ENCODE results near the gene RSPH1.
"Not testable (repeated sequence)": the region's sequence is repeated elsewhere in the genome, so short reads cannot be mapped to it uniquely, and the experiment has no call there.

RSPH1 gene

DNA sequence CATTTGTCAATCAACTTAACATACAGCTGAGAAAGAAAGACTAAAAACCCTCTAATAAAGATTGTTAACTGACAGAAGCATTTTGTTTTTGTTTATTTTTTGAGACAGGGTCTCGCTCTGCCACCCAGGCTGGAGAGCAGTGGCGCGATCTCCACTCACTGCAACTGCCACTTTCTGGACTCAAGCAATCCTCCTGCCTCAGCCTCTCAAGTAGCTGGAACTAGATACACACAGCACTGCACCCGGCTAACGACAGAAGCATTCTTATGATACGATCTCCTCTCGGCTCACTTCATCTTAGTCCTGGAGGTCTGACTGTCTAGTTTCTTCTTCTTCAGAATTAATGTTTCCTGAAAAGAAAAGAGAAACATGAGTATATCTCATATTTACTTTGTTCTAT is 23.5 kb downstream of the RSPH1 start:
- H3K4me1 ChIP-seq (ENCODE audit: control insufficient read depth in 1 of 2, insufficient read depth in 2 of 2, low read length in 2 of 2), result peaks cover 9 to 10% of the 10 kb centered on the region in 2 experiments
- no peaks in the 10 kb centered on the region for H3K36me3 ChIP-seq (ENCODE audit: control insufficient read depth in 1 of 2, insufficient read depth in 2 of 2, low read length in 2 of 2)
- H3K23ac ChIP-seq (ENCODE audit: low read length), result no peak overlapping the region
- H4K91ac ChIP-seq (ENCODE audit: low read depth, low read length), result no peak overlapping the region
- no CpG with 5 or more reads among the region's 7 CpGs for WGBS (ENCODE audit: extremely low coverage, insufficient coverage, insufficient read length)
- no peak overlapping the region for H2BK12ac ChIP-seq (ENCODE audit: low read length)
- H3K14ac ChIP-seq (ENCODE audit: low read length), result no peak overlapping the region
- no peaks in the 10 kb centered on the region for H3K9me3 ChIP-seq (ENCODE audit: insufficient read depth, low read depth, low read length)
- no peaks in the 10 kb centered on the region for H3K27me3 ChIP-seq (ENCODE audit: insufficient read depth, low read length)
- no peaks in the 10 kb centered on the region for H3K79me1 ChIP-seq (ENCODE audit: low read length)
- DNase-seq, result no peak
- no peak overlapping the region for H3K4ac ChIP-seq (ENCODE audit: low read depth, low read length)
- no peak overlapping the region for H2BK120ac ChIP-seq (ENCODE audit: insufficient read depth, low read length, poor library complexity)
- no peak overlapping the region for H2AK5ac ChIP-seq (ENCODE audit: low read length)
- no peak overlapping the region for H3K27ac ChIP-seq (ENCODE audit: low read depth, low read length)
- no peak overlapping the region for H2AFZ ChIP-seq (ENCODE audit: insufficient read depth, low read length, poor library complexity)
- H3K18ac ChIP-seq (ENCODE audit: low read length), result no peak overlapping the region
- H4K8ac ChIP-seq (ENCODE audit: low read depth, low read length), result no peak overlapping the region
- no peak overlapping the region for H3K4me3 ChIP-seq (ENCODE audit: low read depth, low read length)
- H4K12ac ChIP-seq (ENCODE audit: low read depth, low read length), result no peak overlapping the region
- no peak overlapping the region for H3K4me2 ChIP-seq (ENCODE audit: low read length)
- no peak overlapping the region for H2BK5ac ChIP-seq (ENCODE audit: low read depth, low read length, poor library complexity)
- no peaks in the 10 kb centered on the region for H3K79me2 ChIP-seq (ENCODE audit: control insufficient read depth, insufficient read depth, low read length, poor library complexity)
- no peak overlapping the region for H3K9ac ChIP-seq (ENCODE audit: low read length)

DNA sequence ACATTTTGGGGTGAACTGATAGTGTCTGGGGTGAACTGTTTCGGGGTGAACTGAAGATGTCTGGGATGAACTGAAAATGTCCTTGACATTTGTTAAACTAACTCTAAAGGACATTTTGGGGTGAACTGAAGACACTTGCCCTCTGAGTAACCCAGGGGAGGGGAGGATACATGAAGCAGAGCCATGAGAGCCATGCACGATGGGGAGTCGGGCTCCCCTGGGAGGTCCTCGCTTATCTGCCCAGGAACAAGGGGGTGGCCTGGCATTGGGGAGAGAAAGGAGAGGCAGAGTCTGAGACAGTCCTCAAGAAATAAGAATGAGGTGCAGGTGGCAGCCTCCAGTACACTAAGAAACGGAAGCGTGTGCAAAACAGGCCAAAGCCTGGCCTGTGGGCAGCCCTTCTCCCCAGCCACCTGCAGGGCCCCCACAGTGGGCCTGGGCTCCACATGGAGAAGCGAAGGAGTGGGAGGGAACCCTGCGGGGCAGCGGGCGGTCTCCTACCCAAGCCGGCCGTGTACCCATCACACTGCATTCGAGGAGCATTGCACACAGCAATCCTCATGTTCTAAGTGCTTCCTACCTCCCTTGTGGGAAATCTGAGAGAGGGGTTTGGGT is 24.2 kb downstream of the RSPH1 start:
- Histone ChIP-seq H3K4ac (ENCODE audit: low read depth, low read length) (no peak overlapping the region), H3K9me3 (ENCODE audit: insufficient read depth, low read depth, low read length) (no peaks in the 10 kb centered on the region), H3K18ac (ENCODE audit: low read length) (no peak overlapping the region), H3K4me1 (ENCODE audit: control insufficient read depth in 1 of 2, insufficient read depth in 2 of 2, low read length in 2 of 2) (peaks cover 9 to 10% of the 10 kb centered on the region in 2 experiments), H2AFZ (ENCODE audit: insufficient read depth, low read length, poor library complexity) (no peak overlapping the region), H2BK12ac (ENCODE audit: low read length) (no peak overlapping the region), H2BK5ac (ENCODE audit: low read depth, low read length, poor library complexity) (no peak overlapping the region), H3K27me3 (ENCODE audit: insufficient read depth, low read length) (no peaks in the 10 kb centered on the region), H3K79me2 (ENCODE audit: control insufficient read depth, insufficient read depth, low read length, poor library complexity) (no peaks in the 10 kb centered on the region), H3K4me2 (ENCODE audit: low read length) (no peak overlapping the region), H4K12ac (ENCODE audit: low read depth, low read length) (no peak overlapping the region), H3K9ac (ENCODE audit: low read length) (no peak overlapping the region), H2BK120ac (ENCODE audit: insufficient read depth, low read length, poor library complexity) (no peak overlapping the region), H4K8ac (ENCODE audit: low read depth, low read length) (no peak overlapping the region), H2AK5ac (ENCODE audit: low read length) (no peak overlapping the region), H3K79me1 (ENCODE audit: low read length) (no peaks in the 10 kb centered on the region), H4K91ac (ENCODE audit: low read depth, low read length) (no peak overlapping the region), H3K4me3 (ENCODE audit: low read depth, low read length) (no peak overlapping the region), H3K14ac (ENCODE audit: low read length) (no peak overlapping the region), H3K23ac (ENCODE audit: low read length) (no peak overlapping the region), H3K36me3 (ENCODE audit: control insufficient read depth in 1 of 2, insufficient read depth in 2 of 2, low read length in 2 of 2) (no peaks in the 10 kb centered on the region), H3K27ac (ENCODE audit: low read depth, low read length) (no peak overlapping the region)
- no peak for DNase-seq
- WGBS (ENCODE audit: extremely low coverage, insufficient coverage, insufficient read length), result no CpG with 5 or more reads among the region's 13 CpGs

DNA sequence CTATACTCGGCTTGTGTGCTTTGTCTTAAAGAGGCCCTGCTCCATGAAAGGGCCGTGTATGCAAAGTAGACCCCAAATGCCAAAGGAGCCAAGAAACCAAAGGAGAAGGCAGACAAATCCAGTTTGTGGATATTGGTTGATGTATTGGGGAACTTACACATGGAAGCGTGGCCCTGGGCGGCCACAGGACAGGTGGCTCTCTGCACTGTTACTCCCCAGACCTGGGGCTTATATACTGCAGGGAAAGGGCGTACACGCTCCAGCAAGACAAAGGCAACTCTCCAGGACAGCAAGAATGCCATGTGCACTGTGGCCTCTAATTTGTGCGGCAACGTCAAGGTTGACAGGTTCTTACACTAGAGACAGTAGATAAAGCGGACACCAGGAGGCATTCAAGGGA is 24.8 kb downstream of the RSPH1 start:
- Histone ChIP-seq H3K79me2 (ENCODE audit: control insufficient read depth, insufficient read depth, low read length, poor library complexity) (no peaks in the 10 kb centered on the region), H4K91ac (ENCODE audit: low read depth, low read length) (no peak overlapping the region), H3K18ac (ENCODE audit: low read length) (no peak overlapping the region), H3K4ac (ENCODE audit: low read depth, low read length) (no peak overlapping the region), H3K79me1 (ENCODE audit: low read length) (no peaks in the 10 kb centered on the region), H3K4me2 (ENCODE audit: low read length) (no peak overlapping the region), H3K23ac (ENCODE audit: low read length) (no peak overlapping the region), H3K4me1 (ENCODE audit: control insufficient read depth in 1 of 2, insufficient read depth in 2 of 2, low read length in 2 of 2) (peaks cover 9 to 10% of the 10 kb centered on the region in 2 experiments), H2BK12ac (ENCODE audit: low read length) (no peak overlapping the region), H2BK5ac (ENCODE audit: low read depth, low read length, poor library complexity) (no peak overlapping the region), H2AFZ (ENCODE audit: insufficient read depth, low read length, poor library complexity) (no peak overlapping the region), H3K9me3 (ENCODE audit: insufficient read depth, low read depth, low read length) (no peaks in the 10 kb centered on the region), H3K27me3 (ENCODE audit: insufficient read depth, low read length) (no peaks in the 10 kb centered on the region), H3K9ac (ENCODE audit: low read length) (no peak overlapping the region), H3K14ac (ENCODE audit: low read length) (no peak overlapping the region), H2AK5ac (ENCODE audit: low read length) (no peak overlapping the region), H3K36me3 (ENCODE audit: control insufficient read depth in 1 of 2, insufficient read depth in 2 of 2, low read length in 2 of 2) (no peaks in the 10 kb centered on the region), H3K27ac (ENCODE audit: low read depth, low read length) (no peak overlapping the region), H2BK120ac (ENCODE audit: insufficient read depth, low read length, poor library complexity) (no peak overlapping the region), H3K4me3 (ENCODE audit: low read depth, low read length) (no peak overlapping the region), H4K12ac (ENCODE audit: low read depth, low read length) (no peak overlapping the region), H4K8ac (ENCODE audit: low read depth, low read length) (no peak overlapping the region)
- WGBS (ENCODE audit: extremely low coverage, insufficient coverage, insufficient read length), result no CpG with 5 or more reads among the region's 9 CpGs
- DNase-seq, result no peak

DNA sequence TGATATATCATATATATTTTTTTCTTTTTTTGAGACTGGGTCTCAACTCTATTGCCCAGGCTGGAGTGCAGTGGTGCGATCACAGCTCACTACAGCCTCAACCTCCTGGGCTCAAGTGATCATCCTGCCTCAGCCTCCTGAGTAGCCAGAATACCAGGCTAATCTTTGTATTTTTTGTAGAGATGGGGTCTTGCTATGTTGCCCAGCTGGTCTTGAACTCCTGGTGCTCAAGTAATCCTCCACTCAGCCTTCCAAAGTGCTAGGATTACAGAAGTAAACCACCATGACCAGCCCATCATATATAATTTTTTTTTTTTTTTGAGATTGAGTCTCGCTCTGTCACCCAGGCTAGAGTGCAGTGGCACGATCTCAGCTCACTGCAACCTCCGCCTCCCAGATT is 26.3 kb downstream of the RSPH1 start:
- H3K9me3 ChIP-seq (ENCODE audit: insufficient read depth, low read depth, low read length); H2AFZ ChIP-seq (ENCODE audit: insufficient read depth, low read length, poor library complexity); H3K27ac ChIP-seq (ENCODE audit: low read depth, low read length); H3K4ac ChIP-seq (ENCODE audit: low read depth, low read length); H3K23ac ChIP-seq (ENCODE audit: low read length); H4K91ac ChIP-seq (ENCODE audit: low read depth, low read length); H3K4me2 ChIP-seq (ENCODE audit: low read length); H2BK5ac ChIP-seq (ENCODE audit: low read depth, low read length, poor library complexity); H3K9ac ChIP-seq (ENCODE audit: low read length); H3K36me3 ChIP-seq (ENCODE audit: control insufficient read depth in 1 of 2, insufficient read depth in 2 of 2, low read length in 2 of 2); H3K27me3 ChIP-seq (ENCODE audit: insufficient read depth, low read length); H4K12ac ChIP-seq (ENCODE audit: low read depth, low read length); H3K14ac ChIP-seq (ENCODE audit: low read length); H3K4me3 ChIP-seq (ENCODE audit: low read depth, low read length); H2BK120ac ChIP-seq (ENCODE audit: insufficient read depth, low read length, poor library complexity); H4K8ac ChIP-seq (ENCODE audit: low read depth, low read length); H3K79me1 ChIP-seq (ENCODE audit: low read length); DNase-seq; H3K79me2 ChIP-seq (ENCODE audit: control insufficient read depth, insufficient read depth, low read length, poor library complexity); H3K18ac ChIP-seq (ENCODE audit: low read length); H2AK5ac ChIP-seq (ENCODE audit: low read length); H2BK12ac ChIP-seq (ENCODE audit: low read length): not testable (repeated sequence)
- H3K4me1 ChIP-seq (ENCODE audit: control insufficient read depth in 1 of 2, insufficient read depth in 2 of 2, low read length in 2 of 2), result peaks cover 9 to 10% of the 10 kb centered on the region in 2 experiments
- no CpG with 5 or more reads among the region's 4 CpGs for WGBS (ENCODE audit: extremely low coverage, insufficient coverage, insufficient read length)

All from trophoblast cell (in vitro differentiated cells and primary cell).